ENCODE results near the gene RUNX3.

Gene RUNX3

DNA sequence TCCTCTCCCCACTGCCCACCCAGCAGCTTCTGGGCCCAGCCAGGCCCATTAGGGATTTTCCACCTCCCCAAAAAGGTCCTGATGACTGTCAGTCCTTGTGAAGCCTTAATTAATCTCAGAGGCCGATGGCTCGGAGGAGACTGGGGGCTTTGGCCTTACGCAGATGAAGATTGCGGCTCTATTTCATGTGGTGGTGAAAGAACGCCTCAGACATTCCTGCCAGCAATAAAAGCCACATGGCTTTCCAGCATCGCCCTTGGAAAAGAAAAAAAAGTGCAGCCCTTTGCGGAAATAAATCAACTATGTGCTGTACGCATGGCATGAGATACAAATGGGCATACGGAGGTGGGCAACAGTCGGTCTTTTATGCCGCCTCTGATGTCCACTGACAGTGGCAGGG lies 6.6 kb upstream of the RUNX3 start:
- TF ChIP-seq, protein P1, sequence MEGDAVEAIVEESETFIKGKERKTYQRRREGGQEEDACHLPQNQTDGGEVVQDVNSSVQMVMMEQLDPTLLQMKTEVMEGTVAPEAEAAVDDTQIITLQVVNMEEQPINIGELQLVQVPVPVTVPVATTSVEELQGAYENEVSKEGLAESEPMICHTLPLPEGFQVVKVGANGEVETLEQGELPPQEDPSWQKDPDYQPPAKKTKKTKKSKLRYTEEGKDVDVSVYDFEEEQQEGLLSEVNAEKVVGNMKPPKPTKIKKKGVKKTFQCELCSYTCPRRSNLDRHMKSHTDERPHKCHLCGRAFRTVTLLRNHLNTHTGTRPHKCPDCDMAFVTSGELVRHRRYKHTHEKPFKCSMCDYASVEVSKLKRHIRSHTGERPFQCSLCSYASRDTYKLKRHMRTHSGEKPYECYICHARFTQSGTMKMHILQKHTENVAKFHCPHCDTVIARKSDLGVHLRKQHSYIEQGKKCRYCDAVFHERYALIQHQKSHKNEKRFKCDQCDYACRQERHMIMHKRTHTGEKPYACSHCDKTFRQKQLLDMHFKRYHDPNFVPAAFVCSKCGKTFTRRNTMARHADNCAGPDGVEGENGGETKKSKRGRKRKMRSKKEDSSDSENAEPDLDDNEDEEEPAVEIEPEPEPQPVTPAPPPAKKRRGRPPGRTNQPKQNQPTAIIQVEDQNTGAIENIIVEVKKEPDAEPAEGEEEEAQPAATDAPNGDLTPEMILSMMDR (IDR thresholded peaks at IDR 0.05; ENCODE audit: insufficient read depth, low read length, missing control alignments), result no peak
- CTCF ChIA-PET, result interaction anchor here (0.6 to 12.7 kb wide), 5 partner anchors 10 to 269 kb away, joined by 3 to 164 read pairs (median 13); no protein-coding TSS in a partner anchor
- no peak overlapping the region for H3K4me3 ChIP-seq (ENCODE audit: low read depth, low read length)
- no peak for DNase-seq (ENCODE audit: low read depth, low spot score)
- POLR2A ChIA-PET, result no interaction called here

DNA sequence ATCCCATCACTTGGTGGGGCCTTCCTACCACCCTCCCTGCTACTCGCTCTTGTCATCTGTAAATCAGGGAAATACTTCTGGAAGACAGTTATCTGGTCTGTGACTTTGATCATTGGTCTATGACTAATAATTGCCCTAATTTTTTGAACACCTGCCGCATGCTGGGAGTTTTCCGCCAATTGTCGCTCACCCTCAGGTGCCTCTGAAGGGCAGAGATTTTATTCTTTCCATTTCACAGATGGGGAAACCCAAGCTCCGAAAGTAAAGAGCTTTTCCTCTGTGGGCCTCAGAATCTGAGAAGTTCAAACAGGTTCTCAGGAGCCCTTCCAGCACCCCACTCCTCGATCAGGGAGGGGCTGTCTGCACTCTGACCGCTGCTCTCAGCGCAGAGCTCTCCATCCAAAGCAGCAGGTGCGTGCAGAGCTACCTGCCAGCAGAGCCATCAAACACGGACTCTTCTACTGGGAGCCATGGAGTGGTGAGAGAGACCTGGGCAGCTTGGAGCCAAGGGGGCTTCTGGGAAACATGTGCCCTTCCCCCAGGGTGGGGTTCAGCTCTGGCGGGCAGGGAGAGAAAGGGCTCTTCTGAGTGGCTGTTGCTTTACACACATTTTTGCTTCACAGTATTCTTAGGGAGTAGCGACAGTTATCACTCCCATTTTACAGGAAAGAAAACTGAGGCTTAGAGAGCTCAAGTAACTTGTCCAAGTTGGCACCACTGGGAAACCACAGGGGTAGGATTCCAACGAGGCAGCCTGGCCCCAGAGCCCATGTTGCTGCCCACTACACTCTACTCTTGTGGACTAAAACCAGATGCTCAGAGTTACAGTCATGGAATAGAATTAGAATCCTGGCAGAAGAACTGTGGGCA lies 5.8 kb upstream of the RUNX3 start:
- H3K4me3 ChIP-seq (ENCODE audit: low read depth, low read length), result no peak overlapping the region
- DNase-seq (ENCODE audit: low read depth, low spot score), result no peak
- POLR2A ChIA-PET, result no interaction called here
- CTCF ChIA-PET, result interaction anchor here (0.6 to 12.7 kb wide), 7 partner anchors 10 to 270 kb away, joined by 3 to 164 read pairs (median 10); no protein-coding TSS in a partner anchor
- TF ChIP-seq, protein P1 (IDR thresholded peaks at IDR 0.05; ENCODE audit: insufficient read depth, low read length, missing control alignments), result no peak

DNA sequence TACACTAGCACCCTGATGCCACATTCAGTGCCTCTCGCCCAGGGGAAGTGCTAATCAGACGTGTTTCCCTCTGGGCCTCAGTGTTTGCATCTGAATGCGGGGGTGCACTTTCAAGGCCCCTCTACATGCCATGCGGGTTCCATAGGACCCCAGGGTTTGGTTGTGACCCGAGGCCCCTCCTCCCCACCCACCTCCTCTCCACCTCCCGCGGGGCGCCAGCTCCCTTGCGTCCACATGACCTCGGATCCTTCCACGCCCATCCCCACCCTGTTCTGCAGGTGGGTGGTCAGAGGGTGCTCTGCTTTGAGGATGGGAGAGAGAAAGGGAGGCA lies 5.1 kb upstream of the RUNX3 start:
- CTCF ChIA-PET, result interaction anchor here (1.3 to 12.7 kb wide), 6 partner anchors 9 to 270 kb away, joined by 3 to 164 read pairs (median 10); no protein-coding TSS in a partner anchor
- TF ChIP-seq, protein P1 (IDR thresholded peaks at IDR 0.05; ENCODE audit: insufficient read depth, low read length, missing control alignments), result no peak
- POLR2A ChIA-PET, result no interaction called here
- no peak overlapping the region for H3K4me3 ChIP-seq (ENCODE audit: low read depth, low read length)
- no peak for DNase-seq (ENCODE audit: low read depth, low spot score)

DNA sequence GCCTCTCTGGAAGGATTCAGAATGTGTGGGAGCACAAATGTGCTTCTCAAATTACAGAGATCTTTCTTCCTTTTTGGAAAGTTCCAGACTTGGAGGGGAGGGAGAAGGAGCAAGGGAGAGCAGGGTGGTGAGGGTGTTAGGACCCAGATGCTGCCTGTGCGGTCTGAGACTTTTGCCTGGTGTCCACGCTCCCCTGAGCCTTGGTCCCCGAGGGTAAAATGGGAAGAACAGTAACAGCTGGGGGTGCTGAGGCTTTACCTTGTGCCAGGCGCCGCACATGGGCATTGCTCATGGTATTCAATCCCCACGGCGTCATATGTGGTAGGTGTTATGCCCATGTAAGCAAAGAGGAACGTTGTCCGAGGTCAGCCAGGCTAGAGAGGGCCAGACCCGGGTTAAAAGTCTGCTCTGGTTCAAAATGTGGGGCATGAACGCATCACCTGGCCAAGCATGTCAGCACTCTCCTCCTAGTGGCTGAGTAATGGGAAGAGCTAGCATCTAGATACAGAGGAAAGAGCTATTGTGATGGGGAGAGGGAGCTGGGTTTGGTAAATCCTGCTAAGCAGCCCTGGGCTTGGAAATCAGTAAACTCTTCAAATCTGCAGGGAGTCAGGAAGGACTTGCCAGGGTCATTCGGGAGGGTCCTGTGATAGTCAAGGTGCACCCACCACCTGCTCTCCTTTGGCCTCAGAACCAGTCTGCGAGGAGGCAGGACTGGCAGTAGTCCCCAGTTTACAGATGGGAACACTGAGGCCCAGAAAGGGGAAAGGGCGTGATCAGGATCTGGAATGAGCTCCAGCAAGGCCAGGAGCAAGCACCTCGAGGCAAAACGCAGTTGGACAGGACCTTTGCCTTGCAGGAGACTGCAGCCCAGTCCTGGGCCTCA lies 4.5 kb upstream of the RUNX3 start:
- POLR2A ChIA-PET, result no interaction called here
- no peak overlapping the region for H3K4me3 ChIP-seq (ENCODE audit: low read depth, low read length)
- DNase-seq (ENCODE audit: low read depth, low spot score), result no peak
- TF ChIP-seq, protein P1 (IDR thresholded peaks at IDR 0.05; ENCODE audit: insufficient read depth, low read length, missing control alignments), result no peak
- CTCF ChIA-PET, result interaction anchor here (1.3 to 12.7 kb wide), 8 partner anchors 8 to 271 kb away, joined by 3 to 164 read pairs (median 15); no protein-coding TSS in a partner anchor

DNA sequence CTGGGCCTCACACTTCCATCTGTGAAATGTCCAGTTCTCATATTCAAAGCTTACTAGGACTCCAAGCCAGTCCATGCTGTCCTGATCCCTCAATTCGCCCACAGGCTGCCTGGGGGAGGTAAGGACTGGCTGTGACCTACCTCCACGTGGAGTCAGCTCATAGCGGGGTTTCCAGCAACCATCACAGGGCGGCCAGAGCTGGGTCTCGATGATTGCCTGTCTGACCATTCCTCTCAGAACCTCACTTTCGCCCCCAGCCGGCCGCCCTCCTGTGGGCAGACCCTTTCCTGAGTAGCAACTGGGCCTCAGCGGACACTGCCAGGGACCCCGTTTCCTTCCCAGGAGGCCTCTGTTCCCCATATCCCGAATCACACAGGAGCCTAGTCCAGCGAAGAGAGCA lies 3.4 kb upstream of the RUNX3 start:
- TF ChIP-seq, protein P1 (IDR thresholded peaks at IDR 0.05; ENCODE audit: insufficient read depth, low read length, missing control alignments), result no peak
- H3K4me3 ChIP-seq (ENCODE audit: low read depth, low read length), result no peak overlapping the region
- POLR2A ChIA-PET, result no interaction called here
- no peak for DNase-seq (ENCODE audit: low read depth, low spot score)
- CTCF ChIA-PET, result interaction anchor here (0.9 to 12.7 kb wide), 24 partner anchors 8 to 271 kb away, joined by 3 to 164 read pairs (median 6); no protein-coding TSS in a partner anchor
